Stomach (tissue), 4 donors: ENCODE data around the gene PCDHGA9.

Experiments
- EP300 ChIP-seq: sonication (generic); formaldehyde crosslinking; IDR thresholded peaks from one replicate; pipeline ENCODE4 v1.6.1; 2017; ENCODE audit warnings: antibody characterized with exemption
- POLR2A ChIP-seq, 4 donors: fragments of 450-650 bp; IDR thresholded peaks; one replicate each; pipeline ENCODE4 v1.6.1; 2016; ENCODE audit warnings: antibody characterized with exemption in 4 of 4, control low read depth in 2 of 4, mild to moderate bottlenecking in 1 of 4, moderate library complexity in 1 of 4
- TF ChIP-seq, protein P1 (sequence below), 7 experiments: fragments of 450-650 bp in 4 of 7; fragments of 200-600 bp in 3 of 7; sonication (generic) in 3 of 7; IDR thresholded peaks; one replicate each; pipeline ENCODE4 v1.5.1; 2016 to 2019; ENCODE audit warnings: antibody characterized with exemption in 7 of 7, control low read depth in 2 of 7, mild to moderate bottlenecking in 1 of 7

DNA sequence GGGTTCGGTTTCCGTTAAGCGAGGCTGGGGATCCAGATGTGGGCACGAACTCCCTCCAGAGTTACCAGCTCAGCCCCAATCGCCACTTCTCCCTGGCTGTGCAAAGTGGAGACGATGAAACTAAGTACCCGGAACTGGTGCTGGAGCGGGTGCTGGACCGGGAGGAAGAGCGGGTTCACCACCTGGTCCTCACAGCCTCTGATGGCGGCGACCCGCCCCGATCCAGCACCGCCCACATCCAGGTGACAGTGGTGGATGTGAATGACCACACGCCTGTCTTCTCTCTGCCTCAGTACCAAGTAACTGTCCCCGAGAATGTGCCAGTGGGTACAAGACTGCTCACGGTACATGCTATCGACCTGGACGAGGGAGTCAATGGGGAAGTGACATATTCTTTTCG lies 19.2 kb upstream of the PCDHGA9 start:
- TF ChIP-seq, protein P1, sequence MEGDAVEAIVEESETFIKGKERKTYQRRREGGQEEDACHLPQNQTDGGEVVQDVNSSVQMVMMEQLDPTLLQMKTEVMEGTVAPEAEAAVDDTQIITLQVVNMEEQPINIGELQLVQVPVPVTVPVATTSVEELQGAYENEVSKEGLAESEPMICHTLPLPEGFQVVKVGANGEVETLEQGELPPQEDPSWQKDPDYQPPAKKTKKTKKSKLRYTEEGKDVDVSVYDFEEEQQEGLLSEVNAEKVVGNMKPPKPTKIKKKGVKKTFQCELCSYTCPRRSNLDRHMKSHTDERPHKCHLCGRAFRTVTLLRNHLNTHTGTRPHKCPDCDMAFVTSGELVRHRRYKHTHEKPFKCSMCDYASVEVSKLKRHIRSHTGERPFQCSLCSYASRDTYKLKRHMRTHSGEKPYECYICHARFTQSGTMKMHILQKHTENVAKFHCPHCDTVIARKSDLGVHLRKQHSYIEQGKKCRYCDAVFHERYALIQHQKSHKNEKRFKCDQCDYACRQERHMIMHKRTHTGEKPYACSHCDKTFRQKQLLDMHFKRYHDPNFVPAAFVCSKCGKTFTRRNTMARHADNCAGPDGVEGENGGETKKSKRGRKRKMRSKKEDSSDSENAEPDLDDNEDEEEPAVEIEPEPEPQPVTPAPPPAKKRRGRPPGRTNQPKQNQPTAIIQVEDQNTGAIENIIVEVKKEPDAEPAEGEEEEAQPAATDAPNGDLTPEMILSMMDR (IDR thresholded peaks at IDR 0.05), result no peak
- no peak for TF ChIP-seq EP300
- TF ChIP-seq POLR2A (IDR thresholded peaks at IDR 0.05), result no peak
